ENCODE results near the gene MT1A.

Gene MT1A

DNA sequence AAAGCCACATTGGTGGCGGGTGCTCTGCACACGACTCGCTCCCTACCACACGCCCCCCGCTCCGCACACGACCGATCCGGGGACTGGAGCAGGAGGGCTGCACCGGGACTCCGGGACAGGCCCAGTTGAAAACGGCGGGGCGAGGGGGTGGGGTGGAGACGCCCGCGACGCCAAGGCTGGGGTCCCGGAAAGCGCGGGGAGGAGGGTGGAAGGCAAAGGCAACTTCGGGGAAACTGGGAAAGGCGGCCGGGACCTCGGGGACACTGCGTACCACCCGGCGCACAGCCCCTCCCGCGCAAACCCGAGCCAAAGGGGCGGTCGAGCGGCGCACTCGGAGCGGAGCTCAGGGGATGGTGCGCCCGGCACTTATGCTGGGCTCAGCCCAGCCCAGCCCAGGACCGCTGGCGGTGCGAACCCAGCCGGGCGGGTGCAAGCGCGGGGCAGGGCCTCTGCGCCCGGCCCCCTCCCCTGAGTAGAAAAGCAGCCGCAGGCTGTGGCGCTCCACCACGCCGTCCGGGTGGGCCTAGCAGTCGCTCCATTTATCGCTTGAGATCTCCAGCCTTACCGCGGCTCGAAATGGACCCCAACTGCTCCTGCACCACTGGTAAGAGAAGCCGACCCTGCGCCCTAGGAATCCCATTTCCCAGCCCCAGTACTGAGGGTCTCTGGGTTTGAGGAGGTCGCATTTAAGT, 6.2 kb upstream of the MT1A start, which contains the start of gene MT1M:
Gene MT1M, plus strand, starts transcription at position 504 of the 692 bp plus-strand sequence. Its CDS starts 73 bp downstream, at position 577.
- DNase-seq: no peak

DNA sequence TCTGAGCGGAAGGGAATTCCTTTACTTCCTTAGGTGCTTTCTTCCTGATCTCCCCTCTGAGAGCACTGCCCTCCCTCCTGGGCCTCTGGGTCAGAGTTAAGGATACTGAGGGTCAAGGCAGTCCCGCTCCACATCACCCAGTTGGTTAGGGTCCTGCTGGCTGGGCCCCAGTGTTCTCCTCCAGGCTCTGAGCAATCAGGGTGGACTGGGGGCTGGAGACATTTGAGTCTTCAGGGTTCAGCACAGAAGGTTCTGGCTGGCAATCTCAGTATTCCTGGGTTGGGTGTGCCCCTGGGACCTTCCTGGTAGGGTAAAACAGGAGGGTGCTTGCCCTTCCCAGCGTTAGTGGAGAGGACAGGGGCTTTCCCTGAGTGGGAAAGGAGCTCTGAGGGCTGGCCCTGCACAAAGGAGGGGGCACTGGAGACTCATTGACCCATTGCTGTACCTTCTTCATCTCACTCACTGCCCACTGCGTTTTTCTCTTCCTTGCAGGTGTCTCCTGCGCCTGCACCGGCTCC, 5.6 kb upstream of the MT1A start:
- no peak for DNase-seq

GRCh38 chr16:56633535-56633934, 4.9 kb upstream of the MT1A start:
- DNase-seq: no peak

GRCh38 chr16:56634715-56635440, 3.6 kb upstream of the MT1A start:
- DNase-seq: no peak

DNA sequence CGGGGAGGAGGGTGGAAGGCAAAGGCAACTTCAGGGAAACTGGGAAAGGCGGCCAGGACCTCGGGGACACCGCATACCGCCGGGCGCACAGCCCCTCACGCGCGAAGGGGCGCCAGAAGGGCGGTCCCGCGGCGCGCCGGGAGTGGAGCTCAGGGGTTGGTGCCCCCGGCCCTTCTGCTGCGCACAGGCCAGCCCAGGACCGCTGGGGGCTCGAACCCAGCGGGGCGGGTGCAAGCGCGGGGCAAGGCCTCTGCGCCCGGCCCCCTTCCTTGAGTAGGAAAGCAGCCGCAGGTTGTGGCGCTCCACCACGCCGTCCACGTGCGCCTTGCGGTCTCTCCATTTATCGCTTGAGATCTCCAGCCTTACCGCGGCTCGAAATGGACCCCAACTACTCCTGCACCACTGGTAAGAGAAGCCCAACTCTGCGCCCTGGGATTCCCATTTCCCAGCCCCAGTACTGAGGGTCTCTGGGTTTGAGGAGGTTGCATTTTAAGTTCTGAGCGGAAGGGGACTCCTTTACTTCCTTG, 3.0 kb upstream of the MT1A start:
- no peak for DNase-seq

- no peak for DNase-seq
These were observed 1.7 kb upstream of the MT1A start for GRCh38 chr16:56636616-56637413.

GRCh38 chr16:56639045-56639444, 579 bp downstream of the MT1A start:
- DNase-seq: no peak

GRCh38 chr16:56640076-56640475, 1.6 kb downstream of the MT1A start:
- DNase-seq: no peak

DNA sequence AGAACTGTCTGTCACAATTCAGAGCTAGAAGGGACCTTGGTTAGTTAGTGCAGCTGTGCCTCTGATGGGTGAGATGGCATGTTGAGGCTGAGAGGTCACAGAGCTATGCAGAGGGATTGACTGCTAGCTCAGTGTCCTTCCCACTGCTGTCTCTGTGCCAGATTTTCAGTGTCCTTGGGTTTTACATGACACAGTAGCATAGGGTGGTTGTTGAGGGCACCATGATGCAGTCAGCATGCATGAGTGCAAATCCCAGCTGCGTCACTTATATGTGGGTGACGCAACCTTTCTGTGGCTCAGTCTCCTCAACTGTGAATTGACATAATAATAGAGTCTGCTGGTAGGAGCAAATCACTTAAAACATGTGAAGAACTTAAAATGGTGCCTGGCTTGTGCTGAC, 2.7 kb downstream of the MT1A start:
- no peak for DNase-seq

DNA sequence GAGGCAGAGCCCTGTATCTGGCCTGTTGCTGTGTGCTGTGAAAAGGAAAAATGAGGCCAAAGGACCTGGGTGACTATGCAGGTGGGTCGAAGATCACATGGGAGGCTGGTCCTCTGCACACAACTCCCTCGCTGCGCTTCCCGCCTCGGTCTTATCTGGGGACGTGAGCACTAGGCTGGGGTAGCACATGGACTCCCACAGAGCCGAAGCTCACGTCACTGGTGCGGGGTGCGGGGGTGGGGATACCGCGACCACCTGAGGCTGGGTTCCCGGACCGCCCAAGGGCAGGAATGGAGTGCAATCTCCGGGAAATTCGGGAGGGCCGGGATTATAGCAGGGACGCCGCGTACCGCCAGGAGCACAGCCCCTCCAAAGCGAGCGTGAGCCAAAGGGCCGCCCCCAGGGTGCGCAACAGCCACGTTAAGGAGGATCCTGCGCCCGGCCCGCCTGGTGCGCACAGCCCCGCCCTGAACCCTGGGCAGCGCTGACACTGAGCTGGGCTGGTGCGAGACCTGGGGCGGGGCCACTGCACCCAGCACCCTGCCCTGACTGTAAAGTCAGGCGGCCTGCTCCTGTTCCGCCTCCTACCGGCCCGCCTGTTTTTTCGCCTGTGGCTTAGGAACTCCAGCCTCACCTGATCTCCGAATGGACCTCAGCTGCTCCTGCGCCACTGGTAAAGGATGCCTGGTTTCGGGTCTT, 4.8 kb downstream of the MT1A start:
- no peak for DNase-seq

DNA sequence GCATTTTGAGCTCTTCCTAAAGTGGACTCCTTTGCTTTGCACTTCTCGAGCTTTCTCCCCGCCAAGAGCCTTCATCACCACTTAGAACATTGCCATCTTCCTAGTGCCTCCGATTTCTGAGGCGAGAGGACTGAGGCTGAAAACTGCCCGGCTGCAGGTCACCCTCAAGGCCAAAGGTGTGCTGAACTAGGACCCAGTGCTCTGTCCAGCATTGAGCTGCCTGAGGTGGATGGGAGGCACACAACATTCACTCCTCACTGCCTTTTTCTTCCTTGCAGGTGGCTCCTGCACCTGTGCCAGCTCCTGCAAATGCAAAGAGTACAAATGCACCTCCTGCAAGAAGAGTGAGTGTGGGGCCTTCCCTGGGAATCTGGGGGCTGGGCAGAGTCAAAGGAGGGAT, 5.4 kb downstream of the MT1A start:
- DNase-seq: no peak

DNA sequence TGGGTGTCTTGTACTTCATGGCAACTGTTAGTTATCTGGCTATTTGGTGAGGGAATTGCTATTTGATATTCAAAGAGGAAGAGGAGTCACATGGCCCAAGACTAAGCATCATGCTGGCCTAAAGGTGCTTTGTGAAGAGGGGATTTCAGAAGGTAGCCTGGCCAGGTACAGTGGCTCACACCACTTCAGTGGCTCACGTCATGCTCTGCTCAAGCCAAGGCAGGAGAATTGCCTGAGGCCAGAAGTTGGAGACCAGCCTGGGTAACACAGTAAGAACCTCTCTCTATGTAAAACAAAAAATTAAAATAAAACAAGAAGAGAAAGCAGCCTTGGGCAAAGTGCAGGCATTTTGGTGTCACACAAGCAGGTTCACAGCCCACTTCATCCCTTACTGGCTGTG, 6.8 kb downstream of the MT1A start:
- no peak for DNase-seq

DNA sequence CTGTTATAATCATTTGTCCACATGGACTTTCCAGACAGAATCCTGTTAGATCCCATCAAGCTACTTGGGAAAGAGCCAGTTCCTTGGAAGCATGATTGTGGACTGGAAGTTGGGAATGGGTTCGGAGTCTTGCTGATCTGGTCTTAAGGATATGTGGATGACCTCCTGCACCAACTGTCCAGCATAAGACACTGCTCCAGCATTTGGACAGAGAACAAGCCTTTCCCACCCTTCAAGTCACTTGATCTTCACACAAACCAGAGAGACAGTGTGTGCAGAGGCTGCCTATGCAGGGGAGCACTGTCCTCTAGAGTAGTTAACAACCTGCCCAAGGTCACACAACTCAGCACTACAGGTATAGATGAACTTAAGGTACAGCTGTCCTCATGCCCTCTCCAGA, 7.4 kb downstream of the MT1A start:
- no peak for DNase-seq

DNA sequence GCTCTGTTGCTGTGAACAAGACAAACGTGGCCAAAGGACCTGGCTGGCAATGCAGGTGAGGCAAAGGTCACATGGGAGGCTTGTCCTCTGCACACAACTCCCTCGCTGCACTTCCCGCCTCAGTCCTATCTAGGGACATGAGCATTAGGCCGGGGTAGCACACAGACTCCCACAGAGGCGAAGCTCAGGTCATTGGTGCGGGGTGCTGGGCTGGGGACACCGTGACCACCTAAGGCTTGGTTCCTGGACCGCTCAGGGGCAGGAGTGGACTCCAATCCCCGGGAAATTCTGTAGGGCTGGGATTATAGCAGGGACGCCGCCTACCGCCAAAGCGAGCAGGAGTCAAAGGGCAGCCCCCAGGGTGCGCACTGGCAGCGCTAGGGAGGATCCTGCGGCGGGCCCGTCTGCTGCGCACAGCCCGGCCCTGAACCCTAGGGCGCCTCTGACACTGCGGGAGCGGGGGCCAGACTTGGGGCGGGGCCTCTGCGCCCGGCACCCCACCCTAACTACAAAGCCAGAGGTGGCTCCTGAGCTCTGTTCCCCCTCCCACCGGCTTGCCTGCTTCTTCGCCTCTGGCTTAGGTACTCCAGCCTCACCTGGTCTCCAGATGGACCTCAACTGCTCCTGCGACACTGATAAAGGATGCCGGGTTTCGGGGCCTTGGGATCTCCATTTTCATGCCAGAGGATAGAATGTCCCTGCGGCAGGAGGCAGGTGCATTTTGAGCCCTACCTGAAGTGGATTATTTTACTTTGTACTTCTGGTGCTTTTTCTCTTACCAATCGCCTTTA, 9.4 kb downstream of the MT1A start:
- DNase-seq: no peak

- DNase-seq: no peak
These were observed 10.8 kb downstream of the MT1A start for GRCh38 chr16:56649271-56649670.

- DNase-seq: no peak
These were observed 11.4 kb downstream of the MT1A start for GRCh38 chr16:56649820-56650219.

GRCh38 chr16:56651586-56651985, 13.1 kb downstream of the MT1A start, which contains the start of gene MT1B:
MT1B (plus strand) TSS chr16:56651886; CDS start chr16:56651954, 68 bp downstream.
- no peak for DNase-seq

DNA sequence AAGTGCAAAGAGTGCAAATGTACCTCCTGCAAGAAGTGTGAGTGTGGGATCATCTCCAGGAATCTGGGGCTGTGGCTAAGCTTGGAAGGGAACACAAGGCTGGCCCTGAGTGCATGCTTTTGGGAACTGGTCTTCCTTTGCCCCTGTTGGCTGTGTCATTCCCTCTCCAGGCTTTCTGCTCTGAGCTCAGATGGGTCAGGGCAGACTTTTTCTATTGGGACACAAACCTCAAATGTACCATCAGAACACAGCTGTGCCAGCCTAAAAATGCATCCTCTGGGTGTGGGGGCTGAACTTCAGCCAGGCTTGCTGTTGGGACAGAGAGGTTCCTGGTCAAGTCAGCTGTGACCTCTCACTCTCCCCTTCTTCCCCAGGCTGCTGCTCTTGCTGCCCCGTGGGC, 14.1 kb downstream of the MT1A start:
- DNase-seq: no peak

GRCh38 chr16:56653218-56653617, 14.8 kb downstream of the MT1A start:
- DNase-seq: no peak

DNA sequence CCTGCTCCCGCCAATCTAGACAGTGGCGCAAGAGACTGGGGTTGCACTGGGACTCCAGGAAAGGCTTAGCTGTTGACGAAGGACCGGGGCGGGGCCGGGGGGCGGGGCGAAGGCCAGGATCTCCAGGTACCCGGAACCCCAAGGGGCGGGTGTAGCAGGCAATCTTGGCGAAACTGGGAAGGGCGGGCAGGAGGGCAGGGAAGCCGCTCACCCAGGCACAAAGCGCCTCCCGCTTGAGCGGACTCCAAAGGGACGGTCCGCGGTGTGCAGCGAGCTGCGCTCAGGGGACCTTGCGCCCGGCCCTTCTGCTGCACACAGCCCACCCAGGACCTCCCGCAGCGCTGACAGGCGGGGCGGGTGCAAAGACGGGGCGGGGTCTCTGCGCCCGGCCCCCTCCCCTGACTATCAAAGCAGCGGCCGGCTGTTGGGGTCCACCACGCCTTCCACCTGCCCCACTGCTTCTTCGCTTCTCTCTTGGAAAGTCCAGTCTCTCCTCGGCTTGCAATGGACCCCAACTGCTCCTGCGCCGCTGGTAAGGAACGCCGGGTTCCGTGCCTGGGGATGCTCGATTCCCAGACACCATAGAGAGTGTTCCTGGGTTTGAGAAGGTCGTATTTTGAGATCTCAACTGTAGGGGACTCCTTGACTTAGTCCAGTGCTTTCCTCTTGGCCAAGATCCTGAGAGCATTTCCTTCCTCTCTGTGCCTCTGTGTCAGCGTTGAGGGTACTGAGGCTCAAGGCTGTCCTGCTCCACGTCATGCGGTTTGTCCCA, 19.3 kb downstream of the MT1A start, which contains the start of gene MT1F:
Gene MT1F, plus strand, starts transcription at position 405 of the 772 bp plus-strand sequence. Its CDS starts 100 bp downstream, at position 505.
- DNase-seq: peak; percentile 28
